ENCODE measurements around the gene COL27A1. TPM values are rescaled to one million over a fixed set of nuclear protein-coding genes. Genes with fewer than 3 reads are reported as not detected.
A peak's percentile ranks its signal among the peaks of the same experiment; 100 is the strongest.
"Not testable (repeated sequence)": the region's sequence is repeated elsewhere in the genome, so short reads cannot be mapped to it uniquely, and the experiment has no call there.

The COL27A1 gene
- total and polyA plus RNA-seq, 2 donors (not counting 1 experiment from before 2014, with no cell fraction given) = 0.16 to 0.27 TPM

GRCh38 chr9:114328937-114329624 is 173.7 kb downstream of the COL27A1 start:
- H3K36me3 ChIP-seq (replicated peaks in 1 of 2; ENCODE audit: control extremely low read depth in 1 of 2, control insufficient read depth in 1 of 2, extremely low read depth in 1 of 2, insufficient read depth in 2 of 2, low read length in 1 of 2); H3K9ac ChIP-seq (ENCODE audit: low read length); H3K9me3 Mint-ChIP-seq (ENCODE audit: insufficient read depth); CTCF ChIA-PET; H3K27ac ChIP-seq (ENCODE audit: low read length in 2 of 2); H3K27me3 ChIP-seq (replicated peaks in 1 of 4; ENCODE audit: control extremely low read depth in 1 of 4, control insufficient read depth in 3 of 4, insufficient read depth in 4 of 4, low read length in 3 of 4); DNase-seq; POLR2A ChIA-PET; H3K27me3 Mint-ChIP-seq; H3K4me2 ChIP-seq (replicated peaks; ENCODE audit: low read depth, low read length, poor library complexity, severe bottlenecking); ATAC-seq (ENCODE audit: low read depth); H3K79me2 ChIP-seq (ENCODE audit: control insufficient read depth, insufficient read depth, low read length); H3K4me3 Mint-ChIP-seq; H3K9me3 ChIP-seq (ENCODE audit: control extremely low read depth in 1 of 3, control insufficient read depth in 2 of 3, insufficient read depth in 1 of 3, low read length in 2 of 3); intact Hi-C loops (cut with micrococcal nuclease); H2AFZ ChIP-seq (ENCODE audit: insufficient read depth, low read depth, low read length, poor library complexity, severe bottlenecking); H3K4me1 ChIP-seq (ENCODE audit: control insufficient read depth in 2 of 2, insufficient read depth in 2 of 2, low read length in 2 of 2); H3K4me3 ChIP-seq (ENCODE audit: control extremely low read depth in 1 of 5, extremely low read depth in 1 of 5, insufficient read depth in 1 of 5, low read depth in 2 of 5, low read length in 4 of 5); H4K20me1 ChIP-seq (ENCODE audit: control insufficient read depth, insufficient read depth, low read length, poor library complexity, severe bottlenecking); H3K27ac Mint-ChIP-seq: not testable (repeated sequence)
- peaks cover 14% of the 10 kb centered on the region for H3K4me1 Mint-ChIP-seq
- no CpG with 5 or more reads among the region's 12 CpGs for WGBS (ENCODE audit: insufficient coverage)

GRCh38 chr9:114329625-114330022 is 174.3 kb downstream of the COL27A1 start, which contains the start of gene ORM2:
TSS of gene ORM2 (plus strand) at chr9:114329869. CDS start at chr9:114329905, 36 bp downstream.
- H3K27me3 Mint-ChIP-seq; H3K27ac ChIP-seq (ENCODE audit: low read length in 2 of 2); H3K9me3 ChIP-seq (ENCODE audit: control extremely low read depth in 1 of 3, control insufficient read depth in 2 of 3, insufficient read depth in 1 of 3, low read length in 2 of 3); H3K4me3 ChIP-seq (ENCODE audit: control extremely low read depth in 1 of 5, extremely low read depth in 1 of 5, insufficient read depth in 1 of 5, low read depth in 2 of 5, low read length in 4 of 5); CTCF ChIA-PET; H3K9me3 Mint-ChIP-seq (ENCODE audit: insufficient read depth); DNase-seq; H3K79me2 ChIP-seq (ENCODE audit: control insufficient read depth, insufficient read depth, low read length); H3K4me2 ChIP-seq (replicated peaks; ENCODE audit: low read depth, low read length, poor library complexity, severe bottlenecking); H3K4me1 ChIP-seq (ENCODE audit: control insufficient read depth in 2 of 2, insufficient read depth in 2 of 2, low read length in 2 of 2); intact Hi-C loops (cut with micrococcal nuclease); POLR2A ChIA-PET; H4K20me1 ChIP-seq (ENCODE audit: control insufficient read depth, insufficient read depth, low read length, poor library complexity, severe bottlenecking); H3K36me3 ChIP-seq (replicated peaks in 1 of 2; ENCODE audit: control extremely low read depth in 1 of 2, control insufficient read depth in 1 of 2, extremely low read depth in 1 of 2, insufficient read depth in 2 of 2, low read length in 1 of 2); H3K4me3 Mint-ChIP-seq; H2AFZ ChIP-seq (ENCODE audit: insufficient read depth, low read depth, low read length, poor library complexity, severe bottlenecking); H3K9ac ChIP-seq (ENCODE audit: low read length); ATAC-seq (ENCODE audit: low read depth); H3K27me3 ChIP-seq (replicated peaks in 1 of 4; ENCODE audit: control extremely low read depth in 1 of 4, control insufficient read depth in 3 of 4, insufficient read depth in 4 of 4, low read length in 3 of 4): not testable (repeated sequence)
- no CpG with 5 or more reads among the region's 10 CpGs for WGBS (ENCODE audit: insufficient coverage)
- Mint-ChIP-seq H3K4me1 (peaks cover 14% of the 10 kb centered on the region), H3K27ac (peak within 1 kb of the TSS; percentile 74)
